HPDE6-E6E7 (cell line): ENCODE measurements around the gene COL20A1.

Experiments used
- DNase-seq: peaks from one replicate; pipeline ENCODE4 v3.0.0; 2011; ENCODE audit warnings: missing footprints; ENCODE audit errors: extremely low spot score

COL20A1 gene

GRCh38 chr20:63277466-63278272 lies 15.3 kb upstream of the COL20A1 start:
- DNase-seq, result no peak

GRCh38 chr20:63278661-63279060 lies 14.3 kb upstream of the COL20A1 start:
- no peak for DNase-seq

- DNase-seq, result no peak
Observed at GRCh38 chr20:63279931-63280330, 13.1 kb upstream of the COL20A1 start.

DNA sequence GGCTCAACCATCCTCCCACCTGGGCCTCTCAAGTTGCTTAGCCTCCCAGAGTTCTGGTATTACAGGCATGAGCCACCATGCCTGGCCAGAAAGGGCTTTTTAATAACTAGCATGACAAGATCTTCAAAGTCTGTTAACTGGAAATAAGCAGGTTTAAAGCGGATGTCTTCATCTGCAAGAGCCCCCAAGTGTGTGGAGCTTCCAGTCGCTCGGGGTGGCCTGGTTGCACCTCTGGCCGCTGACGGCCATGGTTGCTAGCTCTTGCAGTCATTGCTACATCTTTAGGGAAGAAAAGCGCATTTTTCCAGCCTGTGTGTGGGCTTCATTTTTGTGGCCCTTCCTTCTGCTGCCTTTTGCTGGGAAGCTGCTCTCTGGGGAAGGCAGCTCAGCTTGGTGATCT lies 12.6 kb upstream of the COL20A1 start:
- no peak for DNase-seq

DNA sequence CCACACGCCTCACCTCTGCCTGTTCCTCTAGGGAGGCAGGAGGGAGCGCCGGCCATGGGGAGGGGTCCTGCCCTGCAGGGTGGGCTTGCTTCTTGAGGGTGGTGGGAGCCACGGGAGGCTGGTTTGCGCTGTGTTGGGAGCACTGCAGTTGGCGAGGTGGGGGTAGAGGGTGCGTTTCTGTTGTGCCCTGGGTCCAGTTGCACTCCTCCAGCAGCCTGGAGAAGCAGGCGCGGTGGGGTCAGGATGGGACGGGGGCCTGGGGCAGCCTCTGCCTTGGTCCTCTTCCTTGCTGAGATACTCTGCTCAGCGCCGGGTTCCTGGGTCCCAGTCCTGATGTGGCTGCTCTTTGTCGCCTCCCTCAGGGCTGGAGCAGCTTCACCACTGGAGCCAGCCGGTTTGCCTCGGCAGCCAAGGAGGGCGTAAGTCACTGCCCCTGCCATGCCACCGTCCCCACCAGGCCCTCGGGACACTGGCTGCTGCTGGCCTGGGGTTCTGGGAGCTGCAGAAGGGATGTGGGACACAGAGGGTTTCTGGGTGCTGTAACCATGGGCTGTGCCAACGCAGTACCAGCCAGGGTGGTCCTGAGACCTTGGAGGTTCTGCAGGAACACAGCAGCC lies 11.9 kb upstream of the COL20A1 start:
- no peak for DNase-seq

- DNase-seq, result no peak
Observed at GRCh38 chr20:63281742-63282665, 11.0 kb upstream of the COL20A1 start.

- no peak for DNase-seq
Observed at GRCh38 chr20:63282946-63283345, 10.0 kb upstream of the COL20A1 start.

DNA sequence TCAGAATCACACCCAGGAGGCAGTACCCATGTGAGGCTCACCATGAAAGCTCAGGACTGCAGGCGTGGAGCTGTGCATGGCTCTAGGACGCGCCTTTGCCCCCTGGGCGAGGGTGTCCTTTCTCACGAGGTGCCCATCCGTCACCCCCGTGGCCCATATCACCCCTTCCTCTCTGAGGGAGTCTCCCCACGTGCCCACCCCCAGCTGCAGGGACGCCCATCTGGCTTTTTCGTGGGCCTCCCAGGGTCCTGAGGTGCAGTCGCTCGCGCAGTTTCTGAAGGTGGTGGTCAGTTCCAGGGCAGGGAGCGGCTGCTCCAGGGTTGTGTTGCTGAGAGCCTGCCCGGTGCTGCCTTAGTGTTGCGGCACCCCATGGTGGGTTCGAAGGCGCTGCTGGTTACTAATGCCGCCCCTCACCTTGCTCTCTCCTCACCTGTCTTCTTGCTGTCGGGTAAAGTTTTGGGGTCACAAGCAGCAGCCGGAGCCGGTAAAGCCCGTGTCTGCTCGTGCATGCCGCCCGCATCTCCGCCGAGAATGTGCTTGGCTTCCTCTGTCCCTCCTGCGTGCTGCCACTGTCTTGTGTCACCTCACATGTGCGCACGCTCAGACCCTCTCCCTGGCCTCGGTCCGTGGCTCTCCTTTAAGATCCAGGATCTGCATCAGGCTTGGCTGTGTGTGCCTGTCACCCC lies 9.4 kb upstream of the COL20A1 start:
- no peak for DNase-seq

DNA sequence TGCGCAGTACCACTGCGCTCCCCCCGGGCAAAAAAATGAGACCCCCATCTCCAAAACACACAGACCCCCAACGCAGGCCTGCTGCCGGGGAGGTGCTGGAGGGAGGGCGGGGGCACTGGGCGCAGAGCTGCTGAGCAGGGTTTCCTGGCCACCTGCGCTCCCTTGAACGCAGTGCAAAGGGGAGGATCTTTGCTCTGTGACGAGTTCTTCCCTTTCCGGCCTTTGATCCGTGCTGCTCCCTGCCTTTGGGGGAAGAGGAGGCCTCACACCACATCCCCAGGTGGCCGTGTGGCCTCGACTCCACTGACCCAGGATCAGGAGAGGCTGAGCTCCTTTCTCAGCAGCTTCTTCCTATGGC lies 8.9 kb upstream of the COL20A1 start:
- no peak for DNase-seq

DNA sequence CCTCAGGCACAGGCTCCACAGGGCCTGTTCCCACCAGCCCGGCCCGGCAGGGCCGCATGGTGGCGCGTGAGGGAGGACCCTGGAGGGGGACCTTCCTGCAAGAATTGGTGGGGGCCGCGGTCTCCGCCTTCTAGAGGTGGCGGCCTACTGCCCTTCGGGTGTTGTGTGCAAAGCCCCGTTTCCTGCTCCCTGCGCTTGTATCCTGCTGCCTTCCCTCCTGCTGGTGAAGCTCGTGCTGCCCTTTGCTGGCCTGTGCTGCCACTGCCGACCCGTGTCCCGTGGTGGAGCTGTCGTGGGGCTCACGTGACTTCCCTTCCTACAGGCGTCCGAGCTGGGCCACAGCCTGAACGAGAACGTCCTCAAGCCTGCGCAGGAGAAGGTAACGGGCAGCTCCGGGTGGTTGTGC lies 8.4 kb upstream of the COL20A1 start:
- DNase-seq, result no peak

GRCh38 chr20:63284981-63285524 lies 7.9 kb upstream of the COL20A1 start:
- DNase-seq, result no peak

DNA sequence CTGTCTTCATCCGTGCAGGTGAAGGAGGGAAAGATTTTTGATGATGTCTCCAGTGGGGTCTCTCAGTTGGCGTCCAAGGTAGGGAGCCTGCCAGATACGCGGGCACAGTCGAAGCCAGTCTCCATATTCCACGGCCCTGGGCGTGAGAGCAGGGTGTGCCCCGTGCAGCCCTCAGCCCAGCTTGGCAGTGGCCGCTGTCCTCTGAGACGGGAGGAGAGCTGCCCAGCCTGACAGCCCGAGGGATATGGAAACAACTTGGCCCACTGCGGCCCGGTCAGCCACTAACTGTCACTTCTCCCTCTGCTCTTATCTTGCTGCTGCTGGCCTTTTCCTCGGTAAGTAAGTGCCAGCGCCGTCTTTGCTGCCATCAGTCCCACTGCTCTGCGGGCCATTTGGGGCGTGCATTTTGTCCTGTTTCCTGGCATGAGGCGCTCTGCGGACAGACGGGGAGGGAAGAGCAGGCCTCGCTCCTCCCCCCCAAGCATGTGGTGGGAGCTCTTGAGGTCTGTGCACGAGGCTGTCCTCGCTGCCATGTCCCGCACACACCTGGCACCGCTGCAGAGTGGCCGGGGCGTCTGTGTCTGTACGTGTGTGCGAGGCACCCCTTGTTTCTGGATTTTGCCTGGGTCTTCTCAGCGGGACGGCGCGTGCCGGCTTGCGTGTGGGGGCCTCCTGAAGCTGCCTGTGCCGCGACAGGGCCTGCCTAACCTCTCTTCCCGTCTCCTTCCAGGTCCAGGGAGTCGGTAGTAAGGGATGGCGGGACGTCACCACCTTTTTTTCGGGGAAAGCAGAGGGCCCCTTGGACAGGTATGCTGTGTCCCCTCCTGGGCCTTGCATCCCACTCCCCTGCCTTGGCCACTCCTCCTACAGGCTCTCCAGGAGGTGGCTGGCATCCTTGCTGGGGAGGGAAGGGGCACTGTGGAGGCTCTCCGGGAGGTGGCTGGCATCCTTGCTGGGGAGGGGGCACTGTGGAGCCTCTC lies 7.1 kb upstream of the COL20A1 start:
- no peak for DNase-seq

- no peak for DNase-seq
Observed at GRCh38 chr20:63286781-63287696, 5.9 kb upstream of the COL20A1 start.

DNA sequence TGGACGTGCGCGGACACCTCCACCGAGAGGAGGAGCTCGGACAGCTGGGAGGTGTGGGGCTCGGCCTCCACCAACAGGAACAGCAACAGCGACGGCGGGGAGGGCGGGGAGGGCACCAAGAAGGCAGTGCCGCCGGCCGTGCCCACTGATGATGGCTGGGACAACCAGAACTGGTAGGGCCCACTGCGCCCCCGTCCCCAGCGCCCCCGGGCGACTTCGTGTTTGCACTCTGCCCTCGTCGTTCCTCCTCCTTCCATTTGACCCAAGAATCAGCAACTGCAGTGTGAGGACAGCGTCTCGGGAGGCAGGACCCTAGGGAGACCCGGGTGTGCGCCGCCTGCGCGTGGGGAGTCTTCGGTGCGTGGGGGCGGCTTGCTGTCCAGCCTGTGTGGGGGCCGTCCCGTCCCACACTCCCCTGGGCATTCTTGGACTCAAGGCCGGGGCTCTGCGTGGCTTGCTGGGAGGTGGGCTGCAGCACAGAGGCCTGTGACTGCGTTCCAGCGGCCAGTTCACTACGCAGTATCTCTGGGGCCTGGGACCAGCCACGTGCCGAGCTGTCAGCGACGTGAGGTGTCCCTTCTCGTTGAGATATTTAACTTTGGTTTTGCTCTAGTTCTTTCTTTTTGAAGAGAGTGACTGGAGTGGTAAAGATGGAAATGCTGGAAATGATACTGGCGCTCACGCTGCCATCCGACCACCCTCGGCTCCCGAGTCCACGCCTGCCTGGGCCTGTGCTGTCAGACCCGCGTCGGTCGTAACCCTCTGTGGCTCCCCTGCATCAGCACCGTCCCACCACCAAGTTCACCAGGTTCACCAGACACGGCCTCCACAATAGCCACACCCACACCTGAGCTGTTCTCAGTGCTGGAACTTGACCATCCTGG lies 5.0 kb upstream of the COL20A1 start:
- no peak for DNase-seq

DNA sequence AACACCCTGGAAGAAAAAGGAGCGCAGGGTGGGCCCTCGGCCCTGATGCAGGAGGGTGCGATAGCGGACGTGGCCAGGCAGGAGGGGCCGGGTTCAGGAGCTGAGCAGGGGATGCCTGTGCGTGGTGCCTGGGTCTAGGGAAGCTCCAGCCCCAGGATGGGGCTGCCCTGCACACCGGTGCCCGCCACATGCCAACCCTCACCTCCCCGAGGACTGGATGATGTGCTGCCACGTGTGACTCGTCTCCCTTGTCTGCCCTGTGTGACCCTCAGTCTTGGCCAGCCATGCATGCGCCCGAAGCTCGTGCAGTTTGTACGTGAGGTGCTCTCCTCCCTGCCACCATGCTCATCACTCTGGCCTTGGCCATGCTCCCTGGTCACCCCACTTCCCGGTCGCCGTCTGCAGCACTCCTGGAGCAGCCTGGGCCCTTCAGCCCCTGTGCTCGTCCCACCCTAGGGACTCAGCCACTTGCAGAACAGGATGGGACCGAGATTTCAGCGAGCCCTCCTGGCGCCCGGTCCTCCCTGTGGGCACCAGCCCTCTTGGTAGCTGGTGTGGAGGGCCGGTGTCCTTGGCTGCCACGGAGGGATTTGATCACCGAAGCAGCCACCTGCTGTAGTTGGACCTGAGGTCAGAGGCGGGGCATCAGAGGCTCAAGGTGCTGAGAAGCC lies 4.3 kb upstream of the COL20A1 start:
- DNase-seq, result no peak

DNA sequence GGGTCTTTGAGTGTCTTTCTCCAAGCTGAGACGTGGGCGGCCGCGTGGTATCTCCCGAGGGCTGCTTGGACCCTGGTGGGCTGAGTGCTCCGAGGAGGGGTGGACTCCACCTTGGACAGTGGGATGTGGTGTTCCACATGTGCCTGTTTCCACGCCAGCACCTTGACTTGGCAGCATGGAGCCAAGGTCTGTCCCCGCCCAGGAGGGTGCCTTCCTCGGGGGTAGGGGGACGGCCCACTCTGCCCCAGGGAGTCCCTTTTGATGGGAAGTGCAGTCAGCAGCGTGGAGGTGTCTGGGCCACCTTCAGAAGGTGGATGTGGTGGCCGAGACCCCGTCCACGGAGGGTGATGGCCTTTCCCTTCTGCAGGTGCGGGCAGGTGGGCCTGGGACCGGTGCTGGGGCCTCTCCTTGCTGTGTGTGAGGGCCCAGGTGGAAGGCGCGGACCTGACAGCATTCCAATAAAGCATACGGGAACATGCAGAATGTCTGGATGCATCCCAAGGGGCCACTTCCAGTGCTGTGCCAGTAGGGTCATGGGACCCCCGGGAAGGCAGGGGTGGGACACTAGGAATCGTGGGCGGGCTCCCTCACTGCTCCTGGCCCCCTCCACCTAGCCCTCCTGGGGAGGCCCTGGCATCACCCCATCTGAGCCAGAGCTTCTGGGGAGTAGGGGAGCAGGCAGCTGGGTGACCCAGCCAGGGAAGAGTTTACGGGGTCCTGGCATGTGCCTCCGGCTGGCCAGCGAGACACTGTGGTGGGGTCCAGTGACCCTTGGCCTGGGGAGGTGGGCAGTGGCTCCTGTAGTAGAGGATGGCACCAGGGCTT lies 3.5 kb upstream of the COL20A1 start:
- no peak for DNase-seq

DNA sequence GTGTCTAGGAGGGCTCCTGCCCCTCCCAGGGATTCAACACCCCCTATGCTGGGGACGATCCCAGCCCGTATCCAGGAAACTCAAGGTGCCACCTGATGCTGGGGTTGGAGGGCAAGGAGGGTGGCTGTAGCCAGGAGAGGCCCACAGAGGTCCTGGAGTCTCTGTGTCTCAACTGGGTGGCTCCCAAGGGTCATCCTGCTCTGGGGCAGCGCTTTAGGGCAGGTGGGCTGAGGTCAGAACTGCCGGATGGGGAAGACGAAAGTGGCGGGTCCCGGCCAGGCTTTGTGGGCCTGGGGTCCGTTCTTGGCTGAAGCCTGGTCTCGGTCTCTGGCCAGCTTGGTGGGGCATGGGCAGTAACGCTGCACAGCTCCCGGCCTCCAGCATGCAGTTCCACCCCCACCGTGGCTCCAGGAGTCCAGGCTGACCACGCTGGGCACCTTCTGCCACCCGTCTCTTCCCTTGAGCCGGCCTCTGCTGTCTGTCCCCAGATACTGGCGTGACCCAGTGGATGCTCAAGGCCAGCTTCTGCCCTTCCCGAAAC lies 2.8 kb upstream of the COL20A1 start:
- DNase-seq, result no peak
